Measurements from ENCODE around the gene NDUFS7.
"Not testable (repeated sequence)": the region's sequence is repeated elsewhere in the genome, so short reads cannot be mapped to it uniquely, and the experiment has no call there.

The NDUFS7 gene

DNA sequence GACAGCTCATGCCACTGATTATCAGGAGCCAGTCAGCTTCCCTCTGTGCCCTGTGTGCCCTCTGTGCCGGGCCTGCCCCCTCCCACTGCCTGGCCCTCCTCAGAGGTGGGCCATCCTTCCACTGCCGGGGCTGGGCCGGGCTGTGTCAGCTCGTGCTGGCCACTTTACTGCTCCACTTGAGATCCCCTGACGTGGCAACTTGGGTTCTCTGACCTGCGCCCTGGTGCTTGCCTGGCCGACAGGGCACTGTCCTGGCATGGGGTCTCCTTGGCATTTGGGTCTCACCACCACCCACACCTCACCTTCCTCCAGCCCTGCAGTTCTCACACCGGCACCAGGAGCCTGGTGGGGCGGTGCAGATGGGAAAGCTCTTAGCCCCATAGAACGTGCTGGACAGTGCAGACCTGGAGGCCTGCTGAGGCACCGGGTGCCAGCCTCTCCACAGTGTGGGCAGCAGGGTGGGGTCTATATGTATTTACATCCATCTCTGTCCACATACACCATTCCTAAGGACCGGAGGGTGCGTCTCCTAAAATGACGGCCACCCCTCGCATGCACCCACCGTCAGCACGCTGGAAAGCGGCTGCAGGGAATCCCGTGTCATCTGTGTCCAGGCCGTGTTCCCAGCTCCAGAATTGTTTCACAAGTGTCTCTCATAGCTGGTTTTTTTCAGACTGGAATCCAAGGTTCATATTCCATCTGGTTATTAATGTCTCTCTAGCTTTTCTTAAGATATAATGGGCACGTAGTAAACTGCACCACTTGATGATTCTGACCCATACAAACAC lies 35.4 kb downstream of the NDUFS7 start:
- no peak for DNase-seq (ENCODE audit: low spot score)

DNA sequence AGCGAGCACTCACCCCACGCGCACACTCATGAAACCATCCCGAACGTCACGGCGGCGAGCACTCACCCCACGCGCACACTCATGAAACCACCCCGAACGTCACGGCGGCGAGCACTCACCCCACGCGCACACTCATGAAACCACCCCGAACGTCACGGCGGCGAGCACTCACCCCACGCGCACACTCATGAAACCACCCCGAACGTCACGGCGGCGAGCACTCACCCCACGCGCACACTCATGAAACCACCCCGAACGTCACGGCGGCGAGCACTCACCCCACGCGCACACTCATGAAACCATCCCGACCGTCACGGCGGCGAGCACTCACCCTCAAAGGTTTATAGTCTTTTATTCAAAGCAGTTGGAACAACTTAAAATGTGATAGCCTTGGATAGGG lies 36.4 kb downstream of the NDUFS7 start:
- not testable (repeated sequence) for DNase-seq (ENCODE audit: low spot score)

GRCh38 chr19:1420590-1420989 lies 36.9 kb downstream of the NDUFS7 start:
- no peak for DNase-seq (ENCODE audit: low spot score)

- DNase-seq (ENCODE audit: low spot score): no peak
Measured at GRCh38 chr19:1421218-1421957, 37.7 kb downstream of the NDUFS7 start.

DNA sequence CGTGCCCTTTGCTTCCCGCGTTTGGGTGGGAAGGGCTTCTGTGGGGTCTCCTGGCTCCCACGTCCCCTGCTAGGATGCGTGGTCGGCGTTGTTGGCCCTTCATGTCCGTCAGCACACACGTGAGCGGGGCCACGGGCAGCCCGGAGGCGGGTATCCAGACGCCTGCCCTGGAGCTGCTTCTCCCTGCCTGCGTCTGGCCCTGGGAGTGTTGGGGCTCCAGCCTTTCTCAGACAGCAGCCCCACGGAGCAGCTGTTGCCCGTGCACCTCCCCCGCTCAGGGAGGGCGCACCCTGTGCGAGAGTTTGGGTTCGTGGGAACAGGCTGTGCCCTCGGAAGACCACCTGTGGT lies 38.2 kb downstream of the NDUFS7 start:
- DNase-seq (ENCODE audit: low spot score): no peak

- no peak for DNase-seq (ENCODE audit: low spot score)
Measured at GRCh38 chr19:1422360-1422759, 38.7 kb downstream of the NDUFS7 start.

GRCh38 chr19:1422943-1423342 lies 39.2 kb downstream of the NDUFS7 start:
- DNase-seq (ENCODE audit: low spot score): no peak

DNA sequence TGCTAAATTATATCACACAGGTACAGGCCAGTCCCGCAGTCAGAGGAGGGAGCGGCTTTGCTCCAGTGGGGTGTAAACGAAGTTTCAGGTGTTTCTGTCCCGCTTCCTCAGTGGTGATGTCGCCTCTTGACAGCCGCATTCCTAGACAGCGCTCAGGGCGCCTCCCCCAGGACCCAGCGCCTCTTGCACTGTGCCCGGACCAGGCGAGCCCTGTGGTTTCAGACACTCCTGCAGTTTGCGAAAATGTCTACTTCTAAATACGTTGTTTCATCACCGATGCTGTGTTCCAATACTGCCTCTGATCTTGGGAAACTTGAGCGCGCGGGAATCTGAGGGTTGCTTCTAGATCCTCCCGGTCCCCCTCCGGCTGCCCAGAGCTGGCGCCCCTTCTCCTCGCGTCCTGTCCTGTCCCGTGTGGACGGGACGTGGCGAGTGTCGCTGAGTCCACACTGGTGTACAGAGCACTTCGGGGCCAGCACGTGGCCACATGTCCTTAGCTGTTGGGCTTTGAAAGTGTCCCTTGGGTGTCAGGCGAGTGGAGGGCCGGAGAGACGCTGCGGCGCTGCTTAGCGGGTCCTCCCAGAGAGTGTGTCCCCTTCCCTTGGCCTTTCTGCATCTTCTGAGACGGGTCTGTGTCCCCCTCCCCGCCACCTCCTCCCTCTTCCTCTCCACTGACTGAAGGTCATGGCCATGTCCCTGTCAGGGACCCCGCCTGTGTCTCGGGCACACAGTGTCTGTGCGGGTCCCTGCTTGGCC lies 39.9 kb downstream of the NDUFS7 start:
- DNase-seq (ENCODE audit: low spot score): no peak

- no peak for DNase-seq (ENCODE audit: low spot score)
Measured at GRCh38 chr19:1424192-1424955, 40.7 kb downstream of the NDUFS7 start.

GRCh38 chr19:1425102-1425837 lies 41.6 kb downstream of the NDUFS7 start:
- no peak for DNase-seq (ENCODE audit: low spot score)

DNA sequence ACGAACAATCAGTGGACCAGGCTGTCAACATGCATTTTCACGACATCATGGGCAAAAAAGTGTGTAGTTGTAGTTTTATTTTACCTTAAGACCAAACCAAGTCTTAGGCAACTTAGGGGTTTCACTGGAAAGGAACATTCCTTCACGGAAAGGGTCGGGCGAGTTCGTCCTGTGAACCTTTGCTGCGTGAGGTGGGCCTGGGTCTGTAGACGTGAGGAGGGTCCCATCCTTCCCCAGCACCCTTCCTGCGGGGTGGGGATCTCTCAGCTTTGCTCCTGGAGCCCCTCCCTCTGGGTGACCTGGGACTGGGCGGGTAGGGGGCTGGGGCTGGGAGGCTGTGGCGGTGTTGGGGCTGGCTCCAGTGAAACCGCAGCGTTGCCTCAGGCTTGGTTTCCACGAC lies 42.2 kb downstream of the NDUFS7 start:
- no peak for DNase-seq (ENCODE audit: low spot score)

GRCh38 chr19:1426736-1427135 lies 43.0 kb downstream of the NDUFS7 start:
- no peak for DNase-seq (ENCODE audit: low spot score)

- no peak for DNase-seq (ENCODE audit: low spot score)
Measured at GRCh38 chr19:1427221-1427920, 43.7 kb downstream of the NDUFS7 start.

DNA sequence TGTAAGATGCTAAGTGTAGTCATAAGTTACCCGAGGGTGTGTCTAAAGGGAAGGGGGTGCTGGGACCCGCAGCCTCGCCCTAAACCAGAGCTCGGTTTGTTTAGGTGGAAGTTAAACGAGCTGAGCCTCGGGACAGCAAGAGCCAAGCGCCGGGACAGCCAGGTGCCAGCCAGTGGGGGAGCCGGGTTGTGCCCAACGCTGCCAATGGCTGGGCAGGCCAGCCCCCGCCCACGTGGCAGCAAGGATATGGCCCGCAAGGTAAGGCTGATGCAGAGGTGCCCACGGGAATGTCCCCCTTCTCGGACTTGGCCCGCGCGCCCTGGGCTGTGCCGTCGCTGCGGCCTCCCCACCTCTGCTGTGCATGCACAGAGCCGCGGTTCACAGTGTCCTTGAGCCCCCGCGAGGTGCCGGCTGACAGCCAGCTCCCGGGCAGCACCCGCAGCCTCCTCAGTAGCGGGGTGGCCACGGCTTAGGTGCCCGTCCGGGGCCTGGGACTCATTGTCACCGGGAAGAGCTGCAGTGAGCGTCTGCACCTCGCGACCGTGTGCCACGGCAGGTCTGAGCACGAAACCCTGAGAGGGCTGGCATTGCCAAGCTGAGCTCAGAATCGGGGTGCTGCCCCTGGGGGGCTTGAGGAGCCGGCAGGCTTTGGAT lies 45.2 kb downstream of the NDUFS7 start:
- DNase-seq (ENCODE audit: low spot score): peak; percentile 72

- peak; percentile 54 for DNase-seq (ENCODE audit: low spot score)
Measured at GRCh38 chr19:1429750-1430149, 46.0 kb downstream of the NDUFS7 start.

DNA sequence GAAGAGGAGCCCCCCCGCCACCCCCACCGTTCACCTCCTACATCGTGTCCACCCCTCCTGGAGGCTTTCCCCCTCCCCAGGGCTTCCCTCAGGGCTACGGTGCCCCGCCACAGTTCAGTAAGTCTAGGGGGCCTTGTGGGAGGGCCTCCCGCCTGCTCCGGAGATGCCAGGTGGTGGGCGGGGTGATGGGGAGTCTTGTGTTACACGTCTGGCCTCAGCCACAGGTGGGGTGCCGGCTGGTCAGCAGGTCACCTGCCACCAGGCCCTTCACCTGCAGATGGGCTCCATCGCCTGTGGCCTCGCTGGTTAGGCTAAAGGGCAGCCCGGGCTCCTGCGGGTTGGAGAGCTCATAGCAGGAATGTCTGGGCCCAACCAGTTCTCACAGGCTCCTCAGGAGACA lies 46.5 kb downstream of the NDUFS7 start:
- DNase-seq (ENCODE audit: low spot score): no peak

DNA sequence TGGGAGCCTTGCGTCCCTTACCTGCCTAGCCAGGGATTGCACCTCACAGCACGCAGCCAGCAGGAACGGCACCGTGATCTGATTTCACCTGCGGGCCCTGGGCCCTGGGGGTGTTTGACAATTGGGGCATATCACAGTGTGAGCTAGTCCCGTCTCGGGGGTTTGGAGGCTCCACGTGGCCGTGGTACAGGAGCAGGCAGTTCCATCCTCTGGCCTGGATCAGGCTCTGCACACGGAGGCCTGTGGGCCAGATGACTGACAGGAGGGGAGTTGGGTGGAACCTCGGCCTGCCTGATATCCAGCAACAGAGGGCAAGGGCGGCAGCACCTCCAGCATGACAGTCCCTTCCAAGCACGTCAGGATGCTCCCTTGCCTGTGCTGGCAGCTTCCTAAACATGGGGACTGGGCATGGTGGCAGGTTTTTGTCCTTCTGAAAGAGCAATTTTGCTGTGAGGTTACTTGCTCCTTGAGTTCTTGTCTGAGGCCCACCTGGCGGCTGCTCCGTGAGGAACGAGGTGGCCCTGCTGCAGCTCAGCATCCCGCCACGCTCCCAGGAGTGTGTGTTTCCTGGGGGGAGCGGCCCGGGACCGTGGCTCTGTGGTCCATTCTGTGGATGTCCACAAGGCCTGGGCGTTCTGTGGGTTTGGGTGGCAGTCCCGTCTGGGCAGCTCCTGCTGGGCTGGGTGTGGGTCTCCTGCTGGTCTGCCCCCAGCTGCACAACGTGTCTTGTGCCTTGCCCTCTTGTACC lies 48.2 kb downstream of the NDUFS7 start:
- DNase-seq (ENCODE audit: low spot score): no peak

DNA sequence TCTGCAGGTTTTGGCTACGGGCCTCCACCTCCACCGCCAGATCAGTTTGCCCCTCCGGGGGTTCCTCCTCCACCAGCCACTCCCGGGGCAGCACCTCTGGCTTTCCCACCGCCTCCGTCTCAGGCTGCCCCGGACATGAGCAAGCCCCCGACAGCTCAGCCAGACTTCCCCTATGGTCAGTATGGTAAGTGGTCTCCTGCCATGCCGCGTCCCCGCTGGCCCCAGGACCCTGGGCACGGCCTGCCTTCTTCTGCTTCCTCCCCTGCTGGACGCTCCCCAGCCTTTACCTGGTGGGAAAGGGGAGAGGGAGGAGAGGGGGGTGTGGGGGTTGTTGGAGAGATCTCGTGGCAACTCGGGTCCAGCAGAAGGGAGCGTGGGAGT lies 48.8 kb downstream of the NDUFS7 start:
- no peak for DNase-seq (ENCODE audit: low spot score)
